Liver (tissue), 9 donors: ENCODE measurements around the gene DAB1. TPM values are rescaled to one million over a fixed set of nuclear protein-coding genes. Genes with fewer than 3 reads are reported as not detected.

ENCODE experiments used
- DNase-seq: peaks from one replicate; pipeline ENCODE4 v3.0.0-alpha.2; 2017; ENCODE audit warnings: low spot score
- H3K27ac ChIP-seq, 2 donors: one replicate each; pipeline ENCODE4 v1.7.0; 2013; ENCODE audit warnings: inconsistent platforms in 2 of 2, low read length in 2 of 2, control low read depth in 1 of 2, low read depth in 1 of 2, mild to moderate bottlenecking in 1 of 2
- H3K27me3 ChIP-seq, 4 donors: one replicate each; pipeline versions ENCODE4 v1.6.1 to v1.7.0; 2013; ENCODE audit warnings: low read length in 3 of 4, inconsistent platforms in 1 of 4, mild to moderate bottlenecking in 1 of 4, moderate library complexity in 1 of 4; ENCODE audit not compliant: control insufficient read depth in 4 of 4, insufficient read depth in 4 of 4
- H3K36me3 ChIP-seq, 4 donors: one replicate each; pipeline versions ENCODE4 v1.6.1 to v1.7.0; 2013; ENCODE audit warnings: low read length in 3 of 4, mild to moderate bottlenecking in 3 of 4, low read depth in 1 of 4, moderate library complexity in 1 of 4; ENCODE audit not compliant: control insufficient read depth in 4 of 4, insufficient read depth in 3 of 4
- H3K4me1 ChIP-seq, 4 donors: one replicate each; pipeline versions ENCODE4 v1.6.1 to v1.7.0; 2013; ENCODE audit warnings: low read length in 3 of 4, mild to moderate bottlenecking in 3 of 4, moderate library complexity in 1 of 4; ENCODE audit not compliant: control insufficient read depth in 4 of 4, insufficient read depth in 4 of 4
- H3K4me3 ChIP-seq, 3 donors: one replicate each; pipeline versions ENCODE4 v1.6.1 to v1.7.0; 2013; ENCODE audit warnings: low read length in 3 of 3, control low read depth in 1 of 3, low read depth in 1 of 3, mild to moderate bottlenecking in 1 of 3
- H3K9ac ChIP-seq, 2 donors: one replicate each; pipeline ENCODE4 v1.7.0; 2013; ENCODE audit warnings: low read length in 2 of 2, mild to moderate bottlenecking in 2 of 2, moderate library complexity in 2 of 2, control low read depth in 1 of 2, low read depth in 1 of 2
- H3K9me3 ChIP-seq, 4 donors: one replicate each; pipeline versions ENCODE4 v1.6.1 to v1.7.0; 2013; ENCODE audit warnings: low read length in 3 of 4; ENCODE audit not compliant: control insufficient read depth in 4 of 4
- CTCF ChIP-seq: fragments of 150-350 bp; IDR thresholded peaks from 2 replicates; pipeline ENCODE4 v1.5.1; 2017; ENCODE audit warnings: improper control_type of control experiment, low read depth, low read length; ENCODE audit not compliant: missing input control
- EGR1 ChIP-seq, 2 donors: IDR thresholded peaks; 2 replicates each; pipeline ENCODE4 v1.6.1; 2016 to 2018; ENCODE audit warnings: antibody characterized with exemption in 2 of 2, low read depth in 2 of 2
- HNF4A ChIP-seq, 2 donors: conservative IDR thresholded peaks; 2 replicates each; pipeline ENCODE4 v1.6.1; 2016; ENCODE audit warnings: antibody characterized with exemption in 2 of 2, mild to moderate bottlenecking in 2 of 2
- HNF4G ChIP-seq: IDR thresholded peaks from 2 replicates; pipeline ENCODE4 v1.6.1; 2016; ENCODE audit warnings: antibody characterized with exemption
- NR2F2 ChIP-seq: IDR thresholded peaks from 2 replicates; pipeline ENCODE4 v1.6.1; 2016; ENCODE audit warnings: antibody characterized with exemption
- RAD21 ChIP-seq, 2 donors: IDR thresholded peaks; 2 replicates each; pipeline ENCODE4 v1.6.1; 2016; ENCODE audit warnings: antibody characterized with exemption in 2 of 2, mild to moderate bottlenecking in 2 of 2
- REST ChIP-seq: IDR thresholded peaks from 2 replicates; pipeline ENCODE4 v1.6.1; 2016; ENCODE audit warnings: antibody characterized with exemption, mild to moderate bottlenecking
- RXRA ChIP-seq, 2 donors: IDR thresholded peaks; 2 replicates each; pipeline ENCODE4 v1.6.1; 2017 to 2018; ENCODE audit warnings: antibody characterized with exemption in 2 of 2, mild to moderate bottlenecking in 1 of 2
- YY1 ChIP-seq: IDR thresholded peaks from 2 replicates; pipeline ENCODE4 v1.6.1; 2016; ENCODE audit warnings: antibody characterized with exemption, mild to moderate bottlenecking
- ZBTB33 ChIP-seq: IDR thresholded peaks from 2 replicates; pipeline ENCODE4 v1.6.1; 2016; ENCODE audit warnings: antibody characterized with exemption
- WGBS: extraction: QIAGEN DNeasy Blood & Tissue Kit; methylation state at CpG from one replicate; pipeline ENCODE4 v1.1.7; 2013; 5-methylcytosine and 5-hydroxymethylcytosine counted together
- polyA plus RNA-seq, 2 donors: library from polyadenylated mRNA; stranded (reverse) in 1 of 2; unstranded in 1 of 2; fragments of 200-250 nt in 1 of 2; fragments of >200 nt in 1 of 2; fragmentation: Nextera tagmentation in 1 of 2; extraction: Ambion mirVana in 1 of 2; gene quantifications; one replicate each; pipeline versions ENCODE4 v1.2.1 to v1.2.3, GENCODE V29; 2013 to 2015
- total RNA-seq, 2 donors: library from RNA; depleted of rRNA; stranded (reverse); fragments of >200 nt; gene quantifications; one replicate each; pipeline ENCODE4 v1.2.3, GENCODE V29; 2014
- donor health status: healthy.
- donor health status: healthy.
- donor health status: healthy.
- donor health status: healthy.
- donor health status: healthy.

DAB1 gene
- total and polyA plus RNA-seq, 4 donors = 0.54 to 1.7 (median 1.2) TPM

- no peak for DNase-seq
- TF ChIP-seq NR2F2 (no peak), CTCF (no peak), HNF4G (no peak), REST (no peak), EGR1 (IDR thresholded peaks at IDR 0.05; ENCODE audit: low read depth in 2 of 2) (no peak), RAD21 (IDR thresholded peaks at IDR 0.05) (peak; percentile 8 to 13), RXRA (IDR thresholded peaks at IDR 0.05) (no peak), ZBTB33 (no peak)
- Histone ChIP-seq H3K27me3 (no peaks in the 10 kb centered on the region), H3K9me3 (no peaks in the 10 kb centered on the region), H3K27ac (no peak overlapping the region), H3K4me3 (no peak overlapping the region), H3K36me3 (no peaks in the 10 kb centered on the region), H3K9ac (no peak overlapping the region), H3K4me1 (peaks cover 0 to 5% (median 3%) of the 10 kb centered on the region in 4 donors)
- 58% methylated on average over 5 of the region's 5 CpGs for WGBS
These were observed 445.0 kb downstream of the DAB1 start for GRCh38 chr1:56978819-56979218.

- no peaks in the 10 kb centered on the region for H3K36me3 ChIP-seq
- peak; percentile 40 for TF ChIP-seq RAD21 (IDR thresholded peaks at IDR 0.05)
- no peak for TF ChIP-seq YY1
- peak; percentile 4 for TF ChIP-seq CTCF
- TF ChIP-seq HNF4A (conservative IDR thresholded peaks at IDR 0.05) = no peak
- no peak for TF ChIP-seq NR2F2
- 79% methylated on average over 4 of the region's 4 CpGs for WGBS
- H3K9ac ChIP-seq = no peak overlapping the region
- H3K9me3 ChIP-seq = no peaks in the 10 kb centered on the region
- peaks cover 0 to 6% (median 3%) of the 10 kb centered on the region in 4 donors for H3K4me1 ChIP-seq
- H3K27ac ChIP-seq = no peak overlapping the region
- no peaks in the 10 kb centered on the region for H3K27me3 ChIP-seq
- H3K4me3 ChIP-seq = no peak overlapping the region
- no peak for DNase-seq
These were observed 445.9 kb downstream of the DAB1 start for GRCh38 chr1:56977910-56978309.
